OCI-LY1 (cell line): ENCODE results near the gene KCNIP3.

Experiments used
- H2AFZ ChIP-seq: fragments of 200-600 bp; sonication (generic), shearing (Covaris generic); 2 replicates; pipeline ENCODE4 v1.6.0; 2014; ENCODE audit warnings: antibody characterized with exemption, mild to moderate bottlenecking, low read length
- H3F3A ChIP-seq: fragments of 200-600 bp; sonication (generic), shearing (Covaris generic); 2 replicates; pipeline ENCODE4 v1.6.0; 2014; ENCODE audit warnings: mild to moderate bottlenecking, antibody characterized with exemption, low read length, moderate library complexity; ENCODE audit not compliant: insufficient read depth
- H3K27ac ChIP-seq: fragments of 200-600 bp; sonication (generic); 2 replicates; pipeline ENCODE4 v1.5.1; 2014; ENCODE audit warnings: low read length, mixed run types, mild to moderate bottlenecking, low read depth; ENCODE audit not compliant: poor library complexity, severe bottlenecking
- H3K27me3 ChIP-seq: fragments of 200-600 bp; sonication (generic); 2 replicates; pipeline ENCODE4 v1.6.0; 2014; ENCODE audit warnings: antibody characterized with exemption, mild to moderate bottlenecking, low read length, moderate library complexity; ENCODE audit not compliant: insufficient read depth
- H3K36me3 ChIP-seq: fragments of 200-600 bp; sonication (generic); 2 replicates; pipeline ENCODE4 v1.6.1; 2014; ENCODE audit warnings: mild to moderate bottlenecking, antibody characterized with exemption, low read length, moderate library complexity, mixed read lengths; ENCODE audit not compliant: insufficient read depth
- H3K4me1 ChIP-seq: fragments of 200-600 bp; sonication (generic); 2 replicates; pipeline ENCODE4 v1.5.1; 2014; ENCODE audit warnings: mild to moderate bottlenecking, low read length, moderate library complexity; ENCODE audit not compliant: insufficient read depth, severe bottlenecking
- H3K4me2 ChIP-seq: fragments of 200-600 bp; sonication (generic), shearing (Covaris generic); 2 replicates; pipeline ENCODE4 v1.6.1; 2014; ENCODE audit warnings: low read length
- H3K4me3 ChIP-seq: fragments of 200-600 bp; sonication (generic); 2 replicates; pipeline ENCODE4 v1.5.1; 2014; ENCODE audit warnings: low read length, low read depth, mild to moderate bottlenecking, mixed read lengths; ENCODE audit not compliant: poor library complexity, severe bottlenecking
- H3K79me2 ChIP-seq: fragments of 200-600 bp; shearing (Covaris generic); 2 replicates; pipeline ENCODE4 v1.6.1; 2016; ENCODE audit warnings: mixed run types, low read length, mixed read lengths; ENCODE audit not compliant: insufficient read depth
- H3K9ac ChIP-seq: fragments of 200-600 bp; sonication (generic), shearing (Covaris generic); 2 replicates; pipeline ENCODE4 v1.6.1; 2014; ENCODE audit warnings: mild to moderate bottlenecking, low read length, mixed read lengths
- H3K9me2 ChIP-seq: fragments of 200-600 bp; sonication (generic), shearing (Covaris generic); 2 replicates; pipeline ENCODE4 v1.6.1; 2014; ENCODE audit warnings: low read depth, mild to moderate bottlenecking, low read length, mixed read lengths
- H3K9me3 ChIP-seq: fragments of 200-600 bp; shearing (Covaris generic); 2 replicates; pipeline ENCODE4 v1.6.1; 2014; ENCODE audit warnings: low read length, mixed read lengths
- H4K20me1 ChIP-seq: fragments of 200-600 bp; sonication (generic), shearing (Covaris generic); 2 replicates; pipeline ENCODE4 v1.6.0; 2016; ENCODE audit warnings: mild to moderate bottlenecking, low read length; ENCODE audit not compliant: insufficient read depth
- CTCF ChIP-seq: fragments of 200-600 bp; sonication (generic), shearing (Covaris generic); IDR thresholded peaks from 2 replicates; pipeline ENCODE4 v1.5.1; 2017; ENCODE audit warnings: mild to moderate bottlenecking, antibody characterized with exemption, low read length, moderate library complexity, mixed read lengths
- EZH2 ChIP-seq: fragments of 200-600 bp; sonication (generic), shearing (Covaris generic); IDR thresholded peaks from 2 replicates; pipeline ENCODE4 v1.8.0; 2017; ENCODE audit warnings: borderline replicate concordance, mixed run types, mild to moderate bottlenecking, antibody characterized with exemption, low read length, moderate library complexity, mixed read lengths

KCNIP3 gene

GRCh38 chr2:95327861-95328260 lies 30.7 kb downstream of the KCNIP3 start:
- no peak overlapping the region for H3K4me3 ChIP-seq
- H3K4me1 ChIP-seq: no peaks in the 10 kb centered on the region
- no peak overlapping the region for H3K9ac ChIP-seq
- no peak overlapping the region for H3K4me2 ChIP-seq
- H3K9me3 ChIP-seq: no peaks in the 10 kb centered on the region
- no peaks in the 10 kb centered on the region for H3F3A ChIP-seq
- no peak overlapping the region for H2AFZ ChIP-seq
- H3K36me3 ChIP-seq: no peaks in the 10 kb centered on the region
- TF ChIP-seq EZH2: no peak
- H3K9me2 ChIP-seq: no peaks in the 10 kb centered on the region
- no peaks in the 10 kb centered on the region for H3K79me2 ChIP-seq
- H3K27ac ChIP-seq: no peak overlapping the region
- no peaks in the 10 kb centered on the region for H4K20me1 ChIP-seq
- H3K27me3 ChIP-seq: no peaks in the 10 kb centered on the region

- H3K79me2 ChIP-seq: no peaks in the 10 kb centered on the region
- no peak for TF ChIP-seq CTCF
- no peak for TF ChIP-seq EZH2
- H3K27ac ChIP-seq: no peak overlapping the region
- no peak overlapping the region for H3K4me3 ChIP-seq
- H3K27me3 ChIP-seq: no peaks in the 10 kb centered on the region
- H3K4me2 ChIP-seq: no peak overlapping the region
- no peaks in the 10 kb centered on the region for H3K9me2 ChIP-seq
- H3K9me3 ChIP-seq: no peaks in the 10 kb centered on the region
- H3K36me3 ChIP-seq: no peaks in the 10 kb centered on the region
- no peaks in the 10 kb centered on the region for H4K20me1 ChIP-seq
- no peak overlapping the region for H2AFZ ChIP-seq
- H3K9ac ChIP-seq: no peak overlapping the region
- H3F3A ChIP-seq: no peaks in the 10 kb centered on the region
- H3K4me1 ChIP-seq: no peaks in the 10 kb centered on the region
Measured at GRCh38 chr2:95328358-95329125, 31.4 kb downstream of the KCNIP3 start.

GRCh38 chr2:95329401-95329800 lies 32.3 kb downstream of the KCNIP3 start:
- no peaks in the 10 kb centered on the region for H3K36me3 ChIP-seq
- H3K9ac ChIP-seq: no peak overlapping the region
- H2AFZ ChIP-seq: no peak overlapping the region
- no peaks in the 10 kb centered on the region for H3K9me3 ChIP-seq
- no peaks in the 10 kb centered on the region for H4K20me1 ChIP-seq
- H3K4me3 ChIP-seq: no peak overlapping the region
- no peak for TF ChIP-seq CTCF
- TF ChIP-seq EZH2: no peak
- no peaks in the 10 kb centered on the region for H3K9me2 ChIP-seq
- no peak overlapping the region for H3K27ac ChIP-seq
- no peaks in the 10 kb centered on the region for H3K4me1 ChIP-seq
- H3K79me2 ChIP-seq: no peaks in the 10 kb centered on the region
- no peaks in the 10 kb centered on the region; the same call in 1 of the 2 replicates for H3K27me3 ChIP-seq
- H3K4me2 ChIP-seq: no peak overlapping the region
- no peaks in the 10 kb centered on the region for H3F3A ChIP-seq
